ENCODE results near the gene SCUBE1. TPM values are rescaled to one million over a fixed set of nuclear protein-coding genes. Genes with fewer than 3 reads are reported as not detected.

Gene SCUBE1
- total RNA-seq, 3 donors from 2014 or later = 0.48 to 0.98 (median 0.88) TPM

- no peak for DNase-seq (ENCODE audit: low spot score in 2 of 2)
- TF ChIP-seq CTCF (IDR thresholded peaks at IDR 0.05) (no peak), POLR2AphosphoS5 (IDR thresholded peaks at IDR 0.05) (no peak)
- intact Hi-C loops (cut with DNase I; ENCODE audit: low total_unique reads) = no loop called here
- H3K27ac ChIP-seq = no peak overlapping the region
- peak overlapping the region; percentile 12 to 68 (median 41) for H3K4me3 ChIP-seq
- peaks cover 0 to 12% of the 10 kb centered on the region in 2 donors for H3K4me1 ChIP-seq
- no peaks in the 10 kb centered on the region for H3K36me3 ChIP-seq
- H3K9me3 ChIP-seq = no peaks in the 10 kb centered on the region
- peaks cover 5 to 46% of the 10 kb centered on the region in 2 donors for H3K27me3 ChIP-seq
These were observed 568 bp downstream of the SCUBE1 start for GRCh38 chr22:43342347-43343261.

- no peaks in the 10 kb centered on the region for H3K9me3 ChIP-seq
- intact Hi-C loops (cut with DNase I; ENCODE audit: low total_unique reads) = no loop called here
- DNase-seq (ENCODE audit: low spot score in 2 of 2) = no peak
- H3K27ac ChIP-seq = no peak overlapping the region
- peaks cover 5 to 42% of the 10 kb centered on the region in 2 donors for H3K27me3 ChIP-seq
- no peak for TF ChIP-seq POLR2AphosphoS5 (IDR thresholded peaks at IDR 0.05)
- TF ChIP-seq CTCF (IDR thresholded peaks at IDR 0.05) = no peak
- no peak for TF ChIP-seq POLR2A (IDR thresholded peaks at IDR 0.05)
- H3K4me1 ChIP-seq = peaks cover 0 to 12% of the 10 kb centered on the region in 2 donors
- H3K36me3 ChIP-seq = no peaks in the 10 kb centered on the region
- no peak overlapping the region for H3K4me3 ChIP-seq
These were observed 1.6 kb downstream of the SCUBE1 start for GRCh38 chr22:43341565-43341964.

GRCh38 chr22:43338766-43339345, 4.3 kb downstream of the SCUBE1 start:
- H3K27me3 ChIP-seq = peaks cover 5 to 33% of the 10 kb centered on the region in 2 donors
- no peak for DNase-seq (ENCODE audit: low spot score in 2 of 2)
- H3K27ac ChIP-seq = no peak overlapping the region
- intact Hi-C loops (cut with DNase I; ENCODE audit: low total_unique reads) = loop anchor here (10.0 kb wide), 1 partner anchor 84 kb away; no protein-coding TSS in a partner anchor
- H3K4me3 ChIP-seq = no peak overlapping the region
- no peaks in the 10 kb centered on the region for H3K36me3 ChIP-seq
- peaks cover 0 to 12% of the 10 kb centered on the region in 2 donors for H3K4me1 ChIP-seq
- no peaks in the 10 kb centered on the region for H3K9me3 ChIP-seq
- TF ChIP-seq POLR2A (IDR thresholded peaks at IDR 0.05) = no peak
- no peak for TF ChIP-seq POLR2AphosphoS5 (IDR thresholded peaks at IDR 0.05)
- no peak for TF ChIP-seq CTCF (IDR thresholded peaks at IDR 0.05)

- H3K27ac ChIP-seq = no peak overlapping the region
- no peaks in the 10 kb centered on the region for H3K9me3 ChIP-seq
- H3K4me1 ChIP-seq = peaks cover 0 to 6% of the 10 kb centered on the region in 2 donors
- peaks cover 4 to 25% of the 10 kb centered on the region in 2 donors for H3K27me3 ChIP-seq
- H3K36me3 ChIP-seq = no peaks in the 10 kb centered on the region
- no peak overlapping the region for H3K4me3 ChIP-seq
- no peak for TF ChIP-seq CTCF (IDR thresholded peaks at IDR 0.05)
- DNase-seq (ENCODE audit: low spot score in 2 of 2) = no peak
- intact Hi-C loops (cut with DNase I; ENCODE audit: low total_unique reads) = loop anchor here (10.0 kb wide), 1 partner anchor 83 kb away; no protein-coding TSS in a partner anchor
These were observed 5.2 kb downstream of the SCUBE1 start for GRCh38 chr22:43337946-43338345.

GRCh38 chr22:43337385-43337784, 5.8 kb downstream of the SCUBE1 start:
- Histone ChIP-seq H3K27ac (no peak overlapping the region), H3K4me3 (no peak overlapping the region), H3K9me3 (no peaks in the 10 kb centered on the region), H3K4me1 (peaks cover 0 to under 1% of the 10 kb centered on the region in 2 donors), H3K36me3 (no peaks in the 10 kb centered on the region), H3K27me3 (peaks cover 0 to 19% of the 10 kb centered on the region in 2 donors)
- intact Hi-C loops (cut with DNase I; ENCODE audit: low total_unique reads) = loop anchor here (10.0 kb wide), 1 partner anchor 83 kb away; no protein-coding TSS in a partner anchor
- no peak for DNase-seq (ENCODE audit: low spot score in 2 of 2)
- TF ChIP-seq CTCF (IDR thresholded peaks at IDR 0.05) (no peak), POLR2A (IDR thresholded peaks at IDR 0.05) (no peak), POLR2AphosphoS5 (IDR thresholded peaks at IDR 0.05) (no peak)
